Psoas muscle (tissue), 8 donors: Measurements from ENCODE around the gene GRIN1. TPM values are rescaled to one million over a fixed set of nuclear protein-coding genes. Genes with fewer than 3 reads are reported as not detected.

ENCODE experiments used
- ATAC-seq, 4 donors: fragments of 200-7000 bp; cut with Tn5 transposase; one replicate each; pipeline ENCODE4 v1.9.1; 2020; ENCODE audit warnings: moderate library complexity in 3 of 4, mild to moderate bottlenecking in 2 of 4
- DNase-seq, 2 donors: peaks; one replicate each; pipeline ENCODE4 v3.0.0-alpha.2; 2020
- H3K27ac ChIP-seq: fragments of 200-600 bp; one replicate; pipeline ENCODE4 v1.8.0; 2022
- H3K27me3 ChIP-seq, 3 donors: fragments of 200-600 bp in 1 of 3; one replicate each; pipeline versions ENCODE4 v1.6.1 to v1.8.0; 2013 to 2022; ENCODE audit warnings: low read length in 2 of 3, mild to moderate bottlenecking in 2 of 3, moderate library complexity in 1 of 3; ENCODE audit not compliant: insufficient read depth in 3 of 3
- H3K36me3 ChIP-seq, 2 donors: fragments of 200-600 bp in 1 of 2; one replicate each; pipeline versions ENCODE4 v1.6.1 to v1.8.0; 2013 to 2022; ENCODE audit warnings: low read depth in 1 of 2, mild to moderate bottlenecking in 1 of 2, moderate library complexity in 1 of 2; ENCODE audit not compliant: insufficient read depth in 1 of 2
- H3K4me1 ChIP-seq: fragments of 200-600 bp; one replicate; pipeline ENCODE4 v1.8.0; 2022
- H3K4me3 ChIP-seq: fragments of 200-600 bp; one replicate; pipeline ENCODE4 v1.8.0; 2022; ENCODE audit warnings: mild to moderate bottlenecking
- H3K9me3 ChIP-seq: fragments of 200-600 bp; one replicate; pipeline ENCODE4 v1.8.0; 2022
- WGBS, 3 donors: extraction: QIAGEN DNeasy Blood & Tissue Kit; methylation state at CpG; one replicate each; pipeline versions ENCODE4 v1.1.6 to v1.1.7; 2013; 5-methylcytosine and 5-hydroxymethylcytosine counted together
- intact Hi-C, 2 donors: fragments of 100-400 bp; cut with DNase I; formaldehyde crosslinking; loops; one replicate each; pipeline versions ENCODE4 v1.11.0 to v1.14.2; 2022
- polyA plus RNA-seq, 3 donors: library from polyadenylated mRNA; stranded (reverse); fragments of 200-250 nt; gene quantifications; one replicate each; pipeline ENCODE4 v1.2.3, GENCODE V29; 2013
- total RNA-seq, 4 donors: library from RNA; stranded (reverse); fragmentation: NEBNext Ultra II Directional in 2 of 4; extraction: Animal tissue kit (Norgen Biotek cat#: 25700) in 2 of 4; gene quantifications; one replicate each; pipeline versions ENCODE4 v1.2.1 to v1.2.4, GENCODE V29; 2021 to 2023
- TF ChIP-seq, protein P1 (sequence below): fragments of 200-600 bp; IDR thresholded peaks from one replicate; pipeline ENCODE4 v1.8.0; 2022; ENCODE audit warnings: antibody characterized with exemption
- donor health status: healthy with polysubstance abuse.
- donor health status: DM: no; HTN: no; CAD: no; lungs with moderate emphysema.
- donor health status: Bipolar disorder and iron deficiency.
- donor health status: healthy.
- donor health status: DM: yes; HTN: yes; CAD: no.
- donor health status: DM: no; HTN: no; CAD: no.
- donor health status: DM: no; HTN: no; CAD: no.
- donor health status: DM: yes; HTN: yes; CAD: no.

GRIN1 gene
- total and polyA plus RNA-seq, 7 donors, result 0.06 TPM; not detected in 6

GRCh38 chr9:137112564-137113384 lies 26.2 kb upstream of the GRIN1 start:
- peaks cover 5% of the 10 kb centered on the region for H3K4me1 ChIP-seq
- intact Hi-C loops, result no loop called here
- 92 to 95% (median 93%) methylated on average over 40 to 42 of the region's 42 CpGs for WGBS, 3 donors
- no peaks in the 10 kb centered on the region for H3K9me3 ChIP-seq
- ATAC-seq (no peak), DNase-seq (peak in 1 of 2 donors; percentile 55)
- TF ChIP-seq, protein P1, sequence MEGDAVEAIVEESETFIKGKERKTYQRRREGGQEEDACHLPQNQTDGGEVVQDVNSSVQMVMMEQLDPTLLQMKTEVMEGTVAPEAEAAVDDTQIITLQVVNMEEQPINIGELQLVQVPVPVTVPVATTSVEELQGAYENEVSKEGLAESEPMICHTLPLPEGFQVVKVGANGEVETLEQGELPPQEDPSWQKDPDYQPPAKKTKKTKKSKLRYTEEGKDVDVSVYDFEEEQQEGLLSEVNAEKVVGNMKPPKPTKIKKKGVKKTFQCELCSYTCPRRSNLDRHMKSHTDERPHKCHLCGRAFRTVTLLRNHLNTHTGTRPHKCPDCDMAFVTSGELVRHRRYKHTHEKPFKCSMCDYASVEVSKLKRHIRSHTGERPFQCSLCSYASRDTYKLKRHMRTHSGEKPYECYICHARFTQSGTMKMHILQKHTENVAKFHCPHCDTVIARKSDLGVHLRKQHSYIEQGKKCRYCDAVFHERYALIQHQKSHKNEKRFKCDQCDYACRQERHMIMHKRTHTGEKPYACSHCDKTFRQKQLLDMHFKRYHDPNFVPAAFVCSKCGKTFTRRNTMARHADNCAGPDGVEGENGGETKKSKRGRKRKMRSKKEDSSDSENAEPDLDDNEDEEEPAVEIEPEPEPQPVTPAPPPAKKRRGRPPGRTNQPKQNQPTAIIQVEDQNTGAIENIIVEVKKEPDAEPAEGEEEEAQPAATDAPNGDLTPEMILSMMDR, result no peak
- H3K36me3 ChIP-seq, result peaks cover 0 to 50% of the 10 kb centered on the region in 2 donors
- no peaks in the 10 kb centered on the region for H3K27me3 ChIP-seq
- H3K27ac ChIP-seq, result no peak overlapping the region
- H3K4me3 ChIP-seq, result no peak overlapping the region

- WGBS, 3 donors, result 34 to 70% (median 65%) methylated on average over 24 to 59 of the region's 66 CpGs
- DNase-seq, result no peak
- peak overlapping the region; percentile 81 for H3K4me3 ChIP-seq
These were observed 25.4 kb upstream of the GRIN1 start for GRCh38 chr9:137113385-137114159.

DNA sequence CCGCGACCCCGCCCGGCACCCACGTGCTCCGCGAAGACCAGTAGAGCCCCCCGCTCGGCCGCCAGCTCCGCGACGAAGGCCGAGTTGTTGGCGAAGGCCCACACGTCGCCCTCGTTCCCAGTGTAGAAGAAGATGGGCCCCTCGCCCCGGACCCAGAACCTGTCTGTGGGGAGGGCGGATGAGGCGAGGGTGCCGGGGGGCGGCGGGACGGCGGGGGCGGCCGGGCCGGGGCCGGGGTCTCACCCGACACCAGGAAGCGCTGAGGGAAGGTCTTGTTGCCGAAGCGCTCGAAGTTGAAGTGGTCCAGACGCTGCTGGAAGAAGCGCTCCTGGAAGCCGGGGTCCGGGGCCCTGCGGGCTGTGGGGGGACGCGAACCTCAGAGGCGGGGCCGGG lies 24.7 kb upstream of the GRIN1 start:
- intact Hi-C loops, result no loop called here
- TF ChIP-seq, protein P1, result no peak
- WGBS, 3 donors, result 0 to 1% (median 1%) methylated on average over 24 to 45 of the region's 45 CpGs
- Histone ChIP-seq H3K4me3 (peak overlapping the region; percentile 81), H3K27ac (peak overlapping the region; percentile 49), H3K4me1 (peaks cover 5% of the 10 kb centered on the region), H3K9me3 (no peaks in the 10 kb centered on the region), H3K27me3 (no peaks in the 10 kb centered on the region), H3K36me3 (peaks cover 0 to 36% of the 10 kb centered on the region in 2 donors)
- DNase-seq (no peak), ATAC-seq (peak in 3 of 4 donors; percentile 1 to 9 (median 7))

More at GRCh38 chr9:137113385-137114159, 25.4 kb upstream of the GRIN1 start:
- no peaks in the 10 kb centered on the region for H3K27me3 ChIP-seq
- intact Hi-C loops, result no loop called here
- ATAC-seq, result no peak
- peaks cover 0 to 42% of the 10 kb centered on the region in 2 donors for H3K36me3 ChIP-seq
- no peaks in the 10 kb centered on the region for H3K9me3 ChIP-seq
- H3K27ac ChIP-seq, result no peak overlapping the region
- H3K4me1 ChIP-seq, result peaks cover 5% of the 10 kb centered on the region
- TF ChIP-seq, protein P1, result no peak

DNA sequence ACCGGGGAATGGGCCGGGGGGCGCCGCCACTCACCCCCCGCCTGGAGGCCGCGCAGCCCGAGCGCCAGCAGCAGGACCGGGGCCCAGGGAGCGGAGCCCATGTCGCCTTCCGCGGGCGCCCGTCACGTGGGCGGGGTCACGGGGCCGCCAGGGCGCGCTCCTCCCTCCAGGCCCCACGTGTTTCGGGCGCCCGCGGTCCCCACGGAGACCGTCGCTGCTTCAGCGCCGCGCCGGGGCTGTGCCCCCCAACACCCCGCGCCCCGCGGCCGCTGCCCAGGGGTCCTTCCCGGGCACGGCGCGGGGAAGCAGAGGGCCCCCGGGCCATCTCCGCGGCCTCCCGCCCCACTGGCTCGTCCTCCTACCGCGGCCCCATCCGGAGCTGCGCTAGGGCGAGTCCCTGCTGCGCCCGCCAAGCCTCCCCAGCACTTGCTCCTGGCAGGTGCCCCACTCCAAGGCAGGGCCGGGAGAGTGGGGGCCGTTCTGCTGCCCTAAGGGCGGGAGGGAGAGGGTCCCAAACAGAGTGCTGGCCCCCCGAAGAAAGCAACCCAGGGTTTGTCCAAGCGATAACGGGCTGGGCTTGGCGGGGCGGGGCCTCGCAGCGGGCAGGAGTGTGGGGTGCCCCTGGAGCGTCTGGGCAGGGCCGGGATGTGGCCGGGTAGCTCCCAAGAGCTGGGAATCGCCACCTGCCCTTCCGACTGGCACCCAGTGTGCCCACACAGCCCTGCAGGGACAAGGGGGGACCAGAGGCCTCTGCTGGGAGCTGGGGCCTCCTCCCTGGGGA lies 24.2 kb upstream of the GRIN1 start, which contains the start of gene DPP7:
TSS of gene DPP7 (minus strand) at position 121 of the 781 bp plus-strand sequence. CDS start at position 101, 20 bp downstream.
- intact Hi-C loops, result no loop called here
- no peaks in the 10 kb centered on the region for H3K9me3 ChIP-seq
- ATAC-seq (peak; percentile 83 to 95 (median 92)), DNase-seq (peak; percentile 77 to 87)
- peak within 1 kb of the TSS; percentile 49 for H3K27ac ChIP-seq
- H3K27me3 ChIP-seq, result no peaks in the 10 kb centered on the region
- TF ChIP-seq, protein P1, result no peak
- peaks cover 0 to 30% of the 10 kb centered on the region in 2 donors for H3K36me3 ChIP-seq
- 3 to 8% (median 4%) methylated on average over 47 to 70 of the region's 70 CpGs for WGBS, 3 donors
- H3K4me1 ChIP-seq, result peaks cover 5% of the 10 kb centered on the region
- peak within 1 kb of the TSS; percentile 81 for H3K4me3 ChIP-seq
